Neural progenitor cell (in vitro differentiated cells): Measurements from ENCODE around the gene KRTAP5-2.

Source experiments
- CTCF ChIP-seq: fragments of 200-600 bp; sonication (generic); IDR thresholded peaks from 2 replicates; pipeline ENCODE4 v1.5.1; 2017; ENCODE audit warnings: antibody characterized with exemption, mild to moderate bottlenecking
- EZH2 ChIP-seq: fragments of 200-600 bp; sonication (generic); IDR thresholded peaks from 2 replicates; pipeline ENCODE4 v1.6.1; 2017; ENCODE audit warnings: antibody characterized with exemption, mild to moderate bottlenecking, moderate library complexity

DNA sequence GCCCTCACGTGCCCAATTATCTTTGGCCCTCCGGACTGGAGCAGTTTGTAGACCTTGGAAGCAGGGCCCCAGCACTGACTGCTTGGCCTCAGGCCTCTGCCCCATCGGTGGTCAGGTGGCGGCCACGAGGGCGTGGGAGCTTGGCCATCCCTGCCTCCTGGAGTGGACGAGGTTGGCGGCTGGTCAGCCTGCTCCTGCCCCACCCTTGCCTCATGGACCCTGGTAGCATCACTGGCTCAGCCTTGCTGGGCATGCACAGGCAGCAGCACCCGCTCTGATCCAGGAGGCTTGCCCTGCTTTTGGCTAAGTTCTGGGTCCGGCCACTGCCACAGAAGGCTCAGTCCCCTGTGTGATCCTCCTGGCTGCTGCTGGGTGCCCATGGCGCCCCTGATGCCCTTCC is 6.1 kb upstream of the KRTAP5-2 start:
- TF ChIP-seq CTCF (no peak), EZH2 (no peak)
